SK-N-SH (cell line): ENCODE measurements around the gene CBX8. TPM values are rescaled to one million over a fixed set of nuclear protein-coding genes. Genes with fewer than 3 reads are reported as not detected.

Experiments used
- CTCF ChIA-PET: fragments of 300-600, 350-600 bp; formaldehyde crosslinking; extraction: SDS; loops from one replicate; lab custom pipeline; 2021; lab: Yijun Ruan, JAX
- POLR2A ChIA-PET: fragments of 350-600 bp; sonication (Branson Sonifier 250); formaldehyde crosslinking; extraction: SDS; loops from one replicate; lab custom pipeline; 2020; ENCODE audit warnings: antibody characterized with exemption, inconsistent platforms; lab: Yijun Ruan, JAX
- DNase-seq: peaks from one replicate; pipeline ENCODE4 v3.0.0; 2012
- H2AFZ ChIP-seq: fragments of 200-600 bp; sonication (generic); 2 replicates; pipeline ENCODE4 v1.8.1; 2016; ENCODE audit warnings: antibody characterized with exemption, mild to moderate bottlenecking, low read depth
- H3F3A ChIP-seq: fragments of 200-600 bp; sonication (generic); replicated peaks from 2 replicates; pipeline ENCODE3; 2016; ENCODE audit warnings: antibody characterized with exemption, mild to moderate bottlenecking; ENCODE audit not compliant: insufficient read depth
- H3K27ac ChIP-seq, 2 experiments: fragments of 200-500 bp in 1 of 2; fragments of 200-600 bp in 1 of 2; sonication (Bioruptor generic) in 1 of 2; sonication (generic), shearing (Covaris generic) in 1 of 2; 2 replicates each; pipeline versions ENCODE4 v1.5.1 to v1.6.1; 2014 to 2016; ENCODE audit warnings: low read depth in 2 of 2, inconsistent platforms in 1 of 2, low read length in 1 of 2, mild to moderate bottlenecking in 1 of 2, mixed read lengths in 1 of 2
- H3K27me3 ChIP-seq: fragments of 200-600 bp; sonication (generic), shearing (Covaris generic); 2 replicates; pipeline ENCODE4 v1.6.1; 2016; ENCODE audit warnings: mixed run types; ENCODE audit not compliant: insufficient read depth
- H3K36me3 ChIP-seq, 2 experiments: fragments of 200-500 bp in 1 of 2; fragments of 200-600 bp in 1 of 2; sonication (Bioruptor generic) in 1 of 2; sonication (generic) in 1 of 2; replicated peaks in 1 of 2; 2 replicates each; pipeline versions ENCODE3 to v1.5.1; 2014 to 2016; ENCODE audit warnings: low read length in 1 of 2, mild to moderate bottlenecking in 1 of 2; ENCODE audit not compliant: insufficient read depth in 2 of 2, control insufficient read depth in 1 of 2
- H3K4me1 ChIP-seq, 2 experiments: fragments of 200-500 bp in 1 of 2; fragments of 200-600 bp in 1 of 2; sonication (Bioruptor generic) in 1 of 2; sonication (generic), shearing (Covaris generic) in 1 of 2; 2 replicates each; pipeline versions ENCODE4 v1.5.1 to v1.6.1; 2014 to 2016; ENCODE audit warnings: low read depth in 1 of 2, low read length in 1 of 2, mixed run types in 1 of 2; ENCODE audit not compliant: insufficient read depth in 2 of 2, control insufficient read depth in 1 of 2
- H3K4me2 ChIP-seq: fragments of 200-600 bp; sonication (generic), shearing (Covaris generic); 2 replicates; pipeline ENCODE4 v1.6.1; 2017; ENCODE audit warnings: mixed run types
- H3K4me3 ChIP-seq, 2 experiments: fragments of 200-500 bp in 1 of 2; fragments of 200-600 bp in 1 of 2; sonication (Bioruptor generic) in 1 of 2; sonication (generic), shearing (Covaris generic) in 1 of 2; 2 replicates each; pipeline versions ENCODE4 v1.5.1 to v1.8.1; 2014 to 2016; ENCODE audit warnings: low read depth in 2 of 2, inconsistent platforms in 1 of 2, low read length in 1 of 2, mild to moderate bottlenecking in 1 of 2, mixed read lengths in 1 of 2, moderate library complexity in 1 of 2
- H3K79me2 ChIP-seq: fragments of 200-600 bp; sonication (generic); 2 replicates; pipeline ENCODE4 v1.8.1; 2017; ENCODE audit warnings: mild to moderate bottlenecking; ENCODE audit not compliant: insufficient read depth
- H3K9ac ChIP-seq: fragments of 200-600 bp; sonication (generic); 2 replicates; pipeline ENCODE4 v1.6.1; 2017; ENCODE audit warnings: mixed run types
- H3K9me2 ChIP-seq: fragments of 200-600 bp; sonication (generic); 2 replicates; pipeline ENCODE4 v1.6.1; 2017; ENCODE audit warnings: mixed run types
- H3K9me3 ChIP-seq: fragments of 200-600 bp; sonication (generic); 2 replicates; pipeline ENCODE4 v1.6.1; 2017; ENCODE audit warnings: mixed run types, mild to moderate bottlenecking, moderate library complexity
- H4K20me1 ChIP-seq: fragments of 200-600 bp; sonication (generic); 2 replicates; pipeline ENCODE4 v1.6.1; 2017; ENCODE audit warnings: mild to moderate bottlenecking, mixed run types; ENCODE audit not compliant: insufficient read depth
- EP300 ChIP-seq, 2 experiments: IDR thresholded peaks; 2 replicates each; pipeline versions ENCODE4 v1.4.0 to v1.6.1; 2012; ENCODE audit warnings: borderline replicate concordance in 1 of 2, low read depth in 1 of 2, low read length in 1 of 2
- FOSL2 ChIP-seq: IDR thresholded peaks from 2 replicates; pipeline ENCODE4 v1.4.0; 2012; ENCODE audit warnings: low read depth, mild to moderate bottlenecking, moderate library complexity, borderline replicate concordance
- MEF2A ChIP-seq: IDR thresholded peaks from 2 replicates; pipeline ENCODE4 v1.4.0; 2012; ENCODE audit warnings: low read depth, borderline replicate concordance
- NFIC ChIP-seq: IDR thresholded peaks from 2 replicates; pipeline ENCODE4 v1.4.0; 2012; ENCODE audit warnings: borderline replicate concordance
- NRF1 ChIP-seq: IDR thresholded peaks from 2 replicates; pipeline ENCODE4 v1.6.1; 2012; ENCODE audit warnings: low read depth, mild to moderate bottlenecking, low read length
- RXRA ChIP-seq: IDR thresholded peaks from 2 replicates; pipeline ENCODE4 v1.4.0; 2012; ENCODE audit warnings: low read depth, mild to moderate bottlenecking, borderline replicate concordance
- SMC3 ChIP-seq: IDR thresholded peaks from 2 replicates; pipeline ENCODE4 v1.6.1; 2012; ENCODE audit warnings: low read depth, low read length, improper control_type of control experiment
- TAF1 ChIP-seq: IDR thresholded peaks from 2 replicates; pipeline ENCODE4 v1.6.1; 2012; ENCODE audit warnings: low read depth, mild to moderate bottlenecking, low read length, moderate library complexity, borderline replicate concordance
- YY1 ChIP-seq: IDR thresholded peaks from 2 replicates; pipeline ENCODE4 v1.4.0; 2012; ENCODE audit warnings: low read depth, mild to moderate bottlenecking
- WGBS: methylation state at CpG from one replicate; pipeline ENCODE4 v1.1.6; 2017; ENCODE audit warnings: low lambda C conversion rate; 5-methylcytosine and 5-hydroxymethylcytosine counted together
- polyA plus RNA-seq, 3 experiments: library from polyadenylated mRNA; depleted of rRNA; stranded (reverse); fragments of >200 nt; gene quantifications; 2 replicates each; pipeline ENCODE4 v1.2.3, GENCODE V29; 2012
- TF ChIP-seq, protein P1 (sequence below): IDR thresholded peaks from 2 replicates; pipeline ENCODE4 v1.6.1; 2012; ENCODE audit warnings: mild to moderate bottlenecking, low read depth, low read length, moderate library complexity

CBX8 gene
- polyA plus RNA-seq, 1 of the 3 experiments (the other 2 are of a cell fraction): 2.9 TPM

GRCh38 chr17:79779661-79780365, 17.1 kb downstream of the CBX8 start (continued):
- TF ChIP-seq, protein P1, sequence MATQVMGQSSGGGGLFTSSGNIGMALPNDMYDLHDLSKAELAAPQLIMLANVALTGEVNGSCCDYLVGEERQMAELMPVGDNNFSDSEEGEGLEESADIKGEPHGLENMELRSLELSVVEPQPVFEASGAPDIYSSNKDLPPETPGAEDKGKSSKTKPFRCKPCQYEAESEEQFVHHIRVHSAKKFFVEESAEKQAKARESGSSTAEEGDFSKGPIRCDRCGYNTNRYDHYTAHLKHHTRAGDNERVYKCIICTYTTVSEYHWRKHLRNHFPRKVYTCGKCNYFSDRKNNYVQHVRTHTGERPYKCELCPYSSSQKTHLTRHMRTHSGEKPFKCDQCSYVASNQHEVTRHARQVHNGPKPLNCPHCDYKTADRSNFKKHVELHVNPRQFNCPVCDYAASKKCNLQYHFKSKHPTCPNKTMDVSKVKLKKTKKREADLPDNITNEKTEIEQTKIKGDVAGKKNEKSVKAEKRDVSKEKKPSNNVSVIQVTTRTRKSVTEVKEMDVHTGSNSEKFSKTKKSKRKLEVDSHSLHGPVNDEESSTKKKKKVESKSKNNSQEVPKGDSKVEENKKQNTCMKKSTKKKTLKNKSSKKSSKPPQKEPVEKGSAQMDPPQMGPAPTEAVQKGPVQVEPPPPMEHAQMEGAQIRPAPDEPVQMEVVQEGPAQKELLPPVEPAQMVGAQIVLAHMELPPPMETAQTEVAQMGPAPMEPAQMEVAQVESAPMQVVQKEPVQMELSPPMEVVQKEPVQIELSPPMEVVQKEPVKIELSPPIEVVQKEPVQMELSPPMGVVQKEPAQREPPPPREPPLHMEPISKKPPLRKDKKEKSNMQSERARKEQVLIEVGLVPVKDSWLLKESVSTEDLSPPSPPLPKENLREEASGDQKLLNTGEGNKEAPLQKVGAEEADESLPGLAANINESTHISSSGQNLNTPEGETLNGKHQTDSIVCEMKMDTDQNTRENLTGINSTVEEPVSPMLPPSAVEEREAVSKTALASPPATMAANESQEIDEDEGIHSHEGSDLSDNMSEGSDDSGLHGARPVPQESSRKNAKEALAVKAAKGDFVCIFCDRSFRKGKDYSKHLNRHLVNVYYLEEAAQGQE: no peak
- TF ChIP-seq TAF1 (no peak), YY1 (no peak)

DNA sequence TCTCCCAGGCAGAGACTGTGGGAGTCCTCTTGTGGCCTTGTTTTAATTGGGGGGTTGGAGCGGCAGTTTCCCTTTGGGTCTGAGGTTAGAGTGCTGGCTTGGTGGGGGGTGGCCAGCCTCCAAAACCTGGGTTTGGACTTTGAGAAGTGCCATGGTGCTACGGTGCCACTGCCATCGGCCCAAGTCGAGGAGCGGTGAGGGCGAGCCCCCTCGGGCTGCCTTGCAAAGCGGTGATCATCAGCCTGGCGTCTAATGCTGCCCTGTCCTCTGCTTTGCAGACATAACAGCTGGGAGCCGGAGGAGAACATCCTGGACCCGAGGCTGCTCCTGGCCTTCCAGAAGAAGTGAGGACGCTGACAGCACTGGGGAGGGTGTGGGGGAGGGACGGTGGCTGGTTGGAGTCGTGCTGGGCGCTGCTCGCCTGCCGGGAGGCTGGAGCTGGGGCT, 17.8 kb downstream of the CBX8 start:
- WGBS: 25% methylated on average over 10 of the region's 17 CpGs
- H3K9me3 ChIP-seq: no peaks in the 10 kb centered on the region
- H3K27ac ChIP-seq: peak overlapping the region in 1 of 2 experiments; percentile 83; a peak in 2 of 4 replicates
- H3K36me3 ChIP-seq: peaks cover 8 to 42% of the 10 kb centered on the region in 2 experiments
- CTCF ChIA-PET: interaction anchor here (1.0 to 6.6 kb wide), 14 partner anchors 8 to 229 kb away, joined by 3 to 82 read pairs (median 8); partner anchors contain the start of genes CBX4 and CBX8
- H3K9ac ChIP-seq: peak overlapping the region; percentile 79
- H3K4me2 ChIP-seq: peak overlapping the region; percentile 94
- POLR2A ChIA-PET: interaction anchor here (0.6 to 2.1 kb wide), 9 partner anchors 8 to 61 kb away, joined by 3 to 10 read pairs (median 6); partner anchors contain the start of genes CBX4 and CBX8
- DNase-seq: peak; percentile 73
- H3K79me2 ChIP-seq: peaks cover 36% of the 10 kb centered on the region
- TF ChIP-seq NFIC: peak; percentile 1; the same call in 1 of the 2 replicates
- TF ChIP-seq NRF1: 0 out of 2 replicates have a peak, but pooled peaks have one; percentile 0
- no peak for TF ChIP-seq FOSL2
- no peaks in the 10 kb centered on the region for H3K9me2 ChIP-seq
- peaks cover 12% of the 10 kb centered on the region for H3K27me3 ChIP-seq
- H3K4me3 ChIP-seq: peak overlapping the region; percentile 84 to 93
- H2AFZ ChIP-seq: peak overlapping the region; percentile 72; the same call in 1 of the 2 replicates
- peaks cover 20% of the 10 kb centered on the region; the same call in 1 of the 2 replicates for H4K20me1 ChIP-seq
- H3K4me1 ChIP-seq: peaks cover 0 to 20% of the 10 kb centered on the region in 2 experiments; a peak in 3 of 4 replicates
- H3F3A ChIP-seq: peaks cover 11% of the 10 kb centered on the region

DNA sequence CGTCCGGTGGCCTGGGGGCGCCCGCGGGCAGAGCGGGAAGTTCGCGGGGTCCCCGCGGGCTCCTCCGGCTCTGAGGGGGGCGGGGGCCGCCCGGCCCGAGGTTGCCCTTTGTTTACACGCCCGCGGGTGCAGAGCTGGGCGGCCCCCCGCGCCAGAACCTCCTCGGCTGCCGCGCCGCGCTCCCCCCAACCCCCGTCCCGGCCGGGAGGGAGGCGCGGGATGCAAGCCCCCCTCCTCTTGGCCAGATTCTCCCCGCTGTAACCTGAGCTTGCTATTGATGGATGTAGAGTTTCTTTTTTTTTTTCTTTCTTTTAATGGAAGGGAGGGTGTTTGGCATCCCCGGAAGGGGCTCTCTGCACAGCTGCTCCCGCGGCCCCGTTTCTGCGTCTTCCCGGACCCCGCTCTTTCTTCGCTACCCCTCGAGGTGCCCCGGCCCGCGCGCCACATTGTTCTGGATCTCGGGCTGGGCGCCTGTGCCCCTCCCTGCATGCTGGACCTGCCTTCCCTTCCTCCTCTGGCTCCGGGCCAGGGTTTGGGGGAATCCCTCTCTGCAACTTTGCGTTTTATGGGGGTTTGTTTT, 18.3 kb downstream of the CBX8 start:
- Histone ChIP-seq H3K9me3 (no peaks in the 10 kb centered on the region), H3K9me2 (no peaks in the 10 kb centered on the region), H3K27ac (peak overlapping the region; percentile 7 to 83; a peak in 2 of 4 replicates), H3F3A (peaks cover 11% of the 10 kb centered on the region), H3K4me2 (peak overlapping the region; percentile 94), H4K20me1 (peaks cover 18% of the 10 kb centered on the region; the same call in 1 of the 2 replicates), H3K4me1 (peaks cover 0 to 20% of the 10 kb centered on the region in 2 experiments; a peak in 3 of 4 replicates), H3K27me3 (peaks cover 17% of the 10 kb centered on the region), H3K9ac (peak overlapping the region; percentile 79), H3K36me3 (peaks cover 8 to 37% of the 10 kb centered on the region in 2 experiments), H2AFZ (peak overlapping the region; percentile 72), H3K4me3 (peak overlapping the region; percentile 84 to 93), H3K79me2 (peaks cover 36% of the 10 kb centered on the region)
- TF ChIP-seq EP300 (IDR thresholded peaks at IDR 0.05; ENCODE audit: borderline replicate concordance in 1 of 2, low read depth in 1 of 2, low read length in 1 of 2) (no peak), SMC3 (no peak), MEF2A (no peak), RXRA (no peak), NFIC (peak; percentile 90)
- ChIA-PET POLR2A (interaction anchor here (1.1 to 2.1 kb wide), 8 partner anchors 8 to 62 kb away, joined by 4 to 10 read pairs (median 7); partner anchors contain the start of genes CBX4 and CBX8), CTCF (interaction anchor here (0.7 to 6.6 kb wide), 16 partner anchors 9 to 229 kb away, joined by 3 to 82 read pairs (median 4); partner anchors contain the start of genes CBX4 and CBX8)
- under 1% methylated on average over 23 of the region's 49 CpGs for WGBS
- peak; percentile 87 for DNase-seq
